GM12801 (cell line): Measurements from ENCODE around the gene ZNF341.

Experiments
- CTCF ChIP-seq: IDR thresholded peaks from one replicate; pipeline ENCODE4 v1.5.1; 2011; ENCODE audit warnings: control low read depth; ENCODE audit not compliant: insufficient read length; ENCODE audit errors: extremely low read depth

Gene ZNF341

GRCh38 chr20:33835615-33836172 is 103.9 kb downstream of the ZNF341 start:
- no peak for TF ChIP-seq CTCF

- no peak for TF ChIP-seq CTCF
Observed at GRCh38 chr20:33836277-33836676, 104.5 kb downstream of the ZNF341 start.

GRCh38 chr20:33837096-33837830 is 105.5 kb downstream of the ZNF341 start:
- no peak for TF ChIP-seq CTCF

- TF ChIP-seq CTCF, result no peak
Observed at GRCh38 chr20:33838035-33838864, 106.5 kb downstream of the ZNF341 start.

- TF ChIP-seq CTCF, result no peak
Observed at GRCh38 chr20:33839591-33839990, 107.8 kb downstream of the ZNF341 start.

GRCh38 chr20:33840160-33840559 is 108.4 kb downstream of the ZNF341 start:
- no peak for TF ChIP-seq CTCF

- no peak for TF ChIP-seq CTCF
Observed at GRCh38 chr20:33840759-33841435, 109.1 kb downstream of the ZNF341 start.
